ENCODE data around the gene ITSN1. TPM values are rescaled to one million over a fixed set of nuclear protein-coding genes. Genes with fewer than 3 reads are reported as not detected.

ITSN1 gene
- total and polyA plus RNA-seq, 2 of the 13 experiments (the other 11 are each of a cell fraction or from before 2014, with no cell fraction given), result 26.1 to 33.8 TPM

- TF ChIP-seq TBX2 (CRISPR knock-in tag; IDR thresholded peaks at IDR 0.05; ENCODE audit: borderline replicate concordance) (no peak), KLF15 (CRISPR knock-in tag; IDR thresholded peaks at IDR 0.05; ENCODE audit: borderline replicate concordance) (no peak), ZFYVE20 (CRISPR knock-in tag; IDR thresholded peaks at IDR 0.05; ENCODE audit: borderline replicate concordance, low read depth) (no peak), ZNF761 (CRISPR knock-in tag; conservative IDR thresholded peaks at IDR 0.05) (no peak), IKZF1 (IDR thresholded peaks at IDR 0.05) (no peak), CBX5 (CRISPR knock-in tag; IDR thresholded peaks at IDR 0.05; ENCODE audit: borderline replicate concordance) (no peak), ZNF75D (CRISPR knock-in tag; IDR thresholded peaks at IDR 0.05; ENCODE audit: borderline replicate concordance) (no peak), XBP1 (CRISPR knock-in tag; IDR thresholded peaks at IDR 0.05) (no peak), ZBTB42 (CRISPR knock-in tag; IDR thresholded peaks at IDR 0.05) (no peak)
- TF ChIP-seq, protein P1, sequence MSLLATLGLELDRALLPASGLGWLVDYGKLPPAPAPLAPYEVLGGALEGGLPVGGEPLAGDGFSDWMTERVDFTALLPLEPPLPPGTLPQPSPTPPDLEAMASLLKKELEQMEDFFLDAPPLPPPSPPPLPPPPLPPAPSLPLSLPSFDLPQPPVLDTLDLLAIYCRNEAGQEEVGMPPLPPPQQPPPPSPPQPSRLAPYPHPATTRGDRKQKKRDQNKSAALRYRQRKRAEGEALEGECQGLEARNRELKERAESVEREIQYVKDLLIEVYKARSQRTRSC (CRISPR knock-in tag; IDR thresholded peaks at IDR 0.05; ENCODE audit: low read depth), result no peak
Observed at GRCh38 chr21:33937931-33938339, 295.6 kb downstream of the ITSN1 start (continued).

DNA sequence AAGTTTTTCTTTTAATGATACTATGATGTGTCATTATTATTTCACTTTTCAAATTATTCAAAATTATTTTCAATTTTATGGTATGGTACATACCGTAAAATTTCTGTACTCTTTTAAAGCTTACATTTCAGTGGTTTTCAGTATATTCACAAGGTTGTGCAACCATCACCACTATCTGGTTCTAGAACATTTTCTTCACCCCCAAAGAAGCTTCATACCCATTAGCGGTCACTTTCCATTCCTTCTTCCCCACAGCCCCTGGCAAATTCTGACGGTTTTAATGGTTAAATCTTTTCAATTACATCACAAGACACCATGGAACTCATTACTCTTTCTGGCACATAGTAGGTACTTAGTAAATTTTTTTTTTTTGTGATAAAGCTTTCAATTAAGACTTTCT lies 296.1 kb downstream of the ITSN1 start:
- no peak overlapping the region for H3K27ac ChIP-seq (ENCODE audit: extremely low read length, insufficient read depth, low read length)
- BruUV-seq (replicated peaks), result no TSS peak
- 66% methylated on average over 3 of the region's 3 CpGs for WGBS (ENCODE audit: low lambda C conversion rate)
- no peaks in the 10 kb centered on the region for H3K27me3 ChIP-seq (ENCODE audit: control insufficient read depth in 1 of 2, insufficient read depth in 2 of 2, low read length in 2 of 2)
- H3K9me3 ChIP-seq (ENCODE audit: low read length), result no peaks in the 10 kb centered on the region
- no peaks in the 10 kb centered on the region for H3K79me2 ChIP-seq (ENCODE audit: insufficient read depth, low read length)
- no peak overlapping the region for H3K4me3 ChIP-seq (replicated peaks in 1 of 3; ENCODE audit: insufficient read depth in 1 of 3, low read depth in 2 of 3, low read length in 3 of 3)
- ChIA-PET POLR2A (interaction anchor here (1.4 kb wide), 1 partner anchor 9 kb away, joined by 5 read pairs; no protein-coding TSS in a partner anchor), CTCF (ENCODE audit: low intra/inter-chr PET ratio, low total read pairs) (no interaction called here)
- FAIRE-seq (no peak), ATAC-seq (no peak), DNase-seq (ENCODE audit: low spot score) (no peak)
- no peaks in the 10 kb centered on the region for H4K20me1 ChIP-seq (ENCODE audit: insufficient read depth, low read length)
- no peak overlapping the region for H3K4me2 ChIP-seq (ENCODE audit: low read depth, low read length)
- H2AFZ ChIP-seq (ENCODE audit: low read length), result no peak overlapping the region
- no peak overlapping the region for H3K9ac ChIP-seq (ENCODE audit: insufficient read depth, low read depth, low read length)
- intact Hi-C loops (cut with micrococcal nuclease; ENCODE audit: unreplicated experiment) (no loop called here), in situ Hi-C loops (cut with HindIII; ENCODE audit: extremely low pct_ligation_motif_present, low pct_unique_long_range_greater_than_20kb) (no loop called here)
- peaks cover 8% of the 10 kb centered on the region; the same call in 1 of the 2 replicates for H3K4me1 ChIP-seq (ENCODE audit: insufficient read depth, low read length)
- H3K36me3 ChIP-seq (replicated peaks in 1 of 2; ENCODE audit: control insufficient read depth in 1 of 2, insufficient read depth in 2 of 2, low read length in 2 of 2), result no peaks in the 10 kb centered on the region
- TF ChIP-seq ZKSCAN1 (IDR thresholded peaks at IDR 0.05; ENCODE audit: low read length), result peak; percentile 20; the same call in 1 of the 2 replicates
- TF ChIP-seq ZFAT (CRISPR knock-in tag; conservative IDR thresholded peaks at IDR 0.05), result no peak
